Esophagus muscularis mucosa (tissue), 4 donors: ENCODE data around the gene CDH4. TPM values are rescaled to one million over a fixed set of nuclear protein-coding genes. Genes with fewer than 3 reads are reported as not detected.

Experiments used
- DNase-seq: peaks from one replicate; pipeline ENCODE4 v3.0.0-alpha.2; 2017; ENCODE audit errors: extremely low spot score
- H3K27ac ChIP-seq, 4 donors: fragments of 200-600 bp; sonication (generic); replicated peaks in 1 of 4; 1 replicate in 3 of 4; 2 replicates in 1 of 4; pipeline ENCODE4 v1.5.1; 2016 to 2019; ENCODE audit warnings: mild to moderate bottlenecking in 1 of 4
- H3K27me3 ChIP-seq, 4 donors: fragments of 200-600 bp; sonication (generic); one replicate each; pipeline versions ENCODE4 v1.5.1 to v1.6.0; 2016 to 2019
- H3K36me3 ChIP-seq, 4 donors: fragments of 200-600 bp; sonication (generic); one replicate each; pipeline ENCODE4 v1.5.1; 2016 to 2019
- H3K4me1 ChIP-seq, 4 donors: fragments of 200-600 bp; sonication (generic); one replicate each; pipeline ENCODE4 v1.5.1; 2016 to 2019
- H3K4me3 ChIP-seq, 4 donors: fragments of 200-600 bp; sonication (generic); 1 replicate in 2 of 4; 2 replicates in 2 of 4; pipeline ENCODE4 v1.5.1; 2016 to 2019; ENCODE audit warnings: mild to moderate bottlenecking in 4 of 4, moderate library complexity in 1 of 4
- H3K9me3 ChIP-seq, 4 donors: fragments of 200-600 bp; sonication (generic); 1 replicate in 3 of 4; 2 replicates in 1 of 4; pipeline ENCODE4 v1.5.1; 2016 to 2019
- CTCF ChIP-seq, 3 experiments: fragments of 200-600 bp in 2 of 3; fragments of 450-650 bp in 1 of 3; sonication (generic) in 2 of 3; IDR thresholded peaks; one replicate each; pipeline ENCODE4 v1.5.1; 2017 to 2019; ENCODE audit warnings: antibody characterized with exemption in 3 of 3, mild to moderate bottlenecking in 2 of 3, moderate library complexity in 1 of 3
- EP300 ChIP-seq: sonication (generic); formaldehyde crosslinking; IDR thresholded peaks from one replicate; pipeline ENCODE4 v1.6.1; 2017; ENCODE audit warnings: antibody characterized with exemption
- POLR2A ChIP-seq: fragments of 450-650 bp; IDR thresholded peaks from one replicate; pipeline ENCODE4 v1.6.1; 2017; ENCODE audit warnings: antibody characterized with exemption, moderate library complexity, mild to moderate bottlenecking, low read depth
- POLR2AphosphoS5 ChIP-seq, 2 donors: sonication (generic); formaldehyde crosslinking; IDR thresholded peaks; one replicate each; pipeline ENCODE4 v1.6.1; 2017; ENCODE audit warnings: antibody characterized with exemption in 2 of 2
- WGBS: methylation state at CpG from one replicate; pipeline ENCODE4 v1.1.5; 2018; 5-methylcytosine and 5-hydroxymethylcytosine counted together
- intact Hi-C: fragments of 100-400 bp; cut with DNase I; formaldehyde crosslinking; loops from one replicate; pipeline ENCODE4 v1.15.1; 2023
- total RNA-seq, 4 donors: library from RNA; depleted of rRNA; stranded (reverse); fragments of >200 nt; gene quantifications; one replicate each; pipeline versions ENCODE4 v1.1.0 to v1.2.1, GENCODE V29; 2016

CDH4 gene
- total RNA-seq, 4 donors from 2014 or later = 0.42 to 1.3 (median 0.48) TPM

GRCh38 chr20:61328911-61329558, 77.0 kb downstream of the CDH4 start:
- no peak overlapping the region for H3K4me3 ChIP-seq
- H3K36me3 ChIP-seq = no peaks in the 10 kb centered on the region
- H3K4me1 ChIP-seq = no peaks in the 10 kb centered on the region
- no peak overlapping the region for H3K27ac ChIP-seq
- intact Hi-C loops = no loop called here
- 79% methylated on average over 17 of the region's 17 CpGs for WGBS
- H3K27me3 ChIP-seq = peaks cover 0 to 27% (median 0%) of the 10 kb centered on the region in 4 donors
- TF ChIP-seq POLR2AphosphoS5 (IDR thresholded peaks at IDR 0.05) (no peak), EP300 (no peak), POLR2A (no peak), CTCF (IDR thresholded peaks at IDR 0.05) (no peak)
- DNase-seq = no peak
- H3K9me3 ChIP-seq = no peaks in the 10 kb centered on the region

DNA sequence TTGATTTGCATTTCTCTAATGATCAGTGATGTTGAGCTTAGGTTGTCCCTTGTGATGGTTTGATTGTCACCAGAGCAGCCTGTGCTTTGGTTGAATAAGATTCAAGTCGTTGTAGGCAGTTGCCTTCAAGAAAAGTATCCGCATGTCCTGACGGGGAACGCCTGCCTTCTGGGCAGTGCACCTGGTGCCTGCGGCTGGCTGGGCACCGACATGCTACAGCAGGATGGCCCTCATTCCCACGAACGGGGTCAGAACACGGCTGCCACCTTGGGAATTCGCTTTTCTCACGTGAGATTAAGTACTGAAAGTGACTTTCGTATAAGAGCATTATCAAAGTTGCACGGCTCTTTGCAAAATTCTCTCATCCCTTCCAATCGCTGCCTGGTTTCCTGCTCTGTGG, 78.4 kb downstream of the CDH4 start:
- no peak for DNase-seq
- H3K36me3 ChIP-seq = no peaks in the 10 kb centered on the region
- no peaks in the 10 kb centered on the region for H3K4me1 ChIP-seq
- no peak overlapping the region for H3K27ac ChIP-seq
- H3K27me3 ChIP-seq = peaks cover 0 to 22% (median 0%) of the 10 kb centered on the region in 4 donors
- intact Hi-C loops = no loop called here
- TF ChIP-seq EP300 = no peak
- no peak for TF ChIP-seq POLR2AphosphoS5 (IDR thresholded peaks at IDR 0.05)
- no peak for TF ChIP-seq CTCF (IDR thresholded peaks at IDR 0.05)
- no peak for TF ChIP-seq POLR2A
- 79% methylated on average over 13 of the region's 14 CpGs for WGBS
- no peaks in the 10 kb centered on the region for H3K9me3 ChIP-seq
- H3K4me3 ChIP-seq = no peak overlapping the region

DNA sequence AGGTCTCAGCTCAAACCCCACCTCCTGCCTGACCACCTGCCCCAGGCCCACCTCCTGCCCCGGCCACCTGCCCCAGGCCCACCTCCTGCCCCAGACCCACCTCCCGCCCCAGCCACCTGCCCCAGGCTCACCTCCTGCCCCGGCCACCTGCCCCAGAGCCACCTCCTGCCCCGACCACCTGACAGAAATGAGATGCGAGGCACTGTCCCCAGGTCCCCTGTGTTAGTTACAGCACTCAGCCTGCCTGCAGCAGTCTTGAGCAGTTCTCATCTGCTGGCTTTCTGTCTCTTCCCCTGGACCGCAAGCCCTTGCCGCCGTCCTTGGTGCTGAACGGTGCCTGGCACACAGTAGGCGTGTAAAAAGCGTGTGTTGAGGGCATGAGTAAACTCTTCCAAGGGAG, 79.5 kb downstream of the CDH4 start:
- H3K4me1 ChIP-seq = no peaks in the 10 kb centered on the region
- no peak overlapping the region for H3K27ac ChIP-seq
- TF ChIP-seq POLR2AphosphoS5 (IDR thresholded peaks at IDR 0.05) (no peak), POLR2A (no peak), CTCF (IDR thresholded peaks at IDR 0.05) (no peak), EP300 (no peak)
- peaks cover 0 to 22% (median 0%) of the 10 kb centered on the region in 4 donors for H3K27me3 ChIP-seq
- no peaks in the 10 kb centered on the region for H3K36me3 ChIP-seq
- no peak overlapping the region for H3K4me3 ChIP-seq
- no peaks in the 10 kb centered on the region for H3K9me3 ChIP-seq
- 81% methylated on average over 11 of the region's 11 CpGs for WGBS
- intact Hi-C loops = no loop called here
- DNase-seq = peak; percentile 95

DNA sequence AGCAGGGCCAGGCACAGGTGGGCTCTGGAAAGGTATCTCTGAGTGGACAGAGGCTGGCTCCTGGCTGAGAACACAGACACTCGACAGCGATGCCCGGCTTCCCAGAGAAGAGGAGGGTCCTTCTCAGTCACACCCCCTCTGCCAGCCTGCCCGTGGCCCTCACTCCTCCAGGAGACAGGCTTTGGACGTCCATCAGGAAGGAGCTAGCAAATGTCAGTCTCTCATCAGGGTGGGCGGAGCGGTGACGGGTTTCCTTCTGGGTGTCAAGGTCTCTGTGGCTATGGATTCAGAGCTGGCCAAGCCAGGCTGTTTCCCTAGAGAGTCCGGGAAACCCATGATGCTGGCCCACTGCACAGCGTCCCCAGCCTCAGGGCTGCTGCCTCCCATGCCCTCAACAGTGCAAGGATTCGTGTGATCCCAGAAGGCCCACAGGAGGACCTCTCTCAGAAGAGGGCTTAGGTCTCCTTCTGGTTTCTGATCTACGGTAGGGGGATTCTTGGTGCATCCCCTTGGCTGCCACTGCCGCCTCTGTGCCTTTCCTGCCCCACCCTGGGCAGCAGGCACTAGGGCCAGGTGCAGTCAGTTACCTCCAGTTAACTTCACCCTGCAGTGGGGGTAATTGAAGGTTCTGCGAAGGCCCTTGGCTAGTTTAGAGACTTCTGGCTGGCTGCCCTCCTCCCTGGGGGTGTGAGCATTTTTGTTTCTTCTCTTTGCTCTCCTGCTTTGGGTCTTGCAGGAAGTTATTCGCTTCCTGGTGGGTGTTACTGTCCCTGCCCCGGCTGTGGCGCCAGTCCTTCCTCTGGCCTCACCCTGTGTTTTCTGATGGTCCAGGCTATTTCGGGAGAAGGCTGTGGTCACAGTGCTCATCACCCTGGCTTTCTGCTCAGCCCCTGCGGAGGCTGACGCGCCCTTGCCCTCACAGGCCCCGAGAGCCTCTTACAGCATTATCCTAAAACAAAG, 80.2 kb downstream of the CDH4 start:
- H3K27me3 ChIP-seq = peaks cover 0 to 22% (median 0%) of the 10 kb centered on the region in 4 donors
- no peak for DNase-seq
- intact Hi-C loops = no loop called here
- TF ChIP-seq CTCF (IDR thresholded peaks at IDR 0.05) (no peak), EP300 (no peak), POLR2A (no peak), POLR2AphosphoS5 (IDR thresholded peaks at IDR 0.05) (no peak)
- no peak overlapping the region for H3K27ac ChIP-seq
- no peaks in the 10 kb centered on the region for H3K4me1 ChIP-seq
- no peaks in the 10 kb centered on the region for H3K36me3 ChIP-seq
- WGBS = 63% methylated on average over 22 of the region's 22 CpGs
- H3K4me3 ChIP-seq = no peak overlapping the region
- H3K9me3 ChIP-seq = no peaks in the 10 kb centered on the region
